Hepatocyte (in vitro differentiated cells): ENCODE data around the gene CDYL.

Experiments
- CTCF ChIP-seq: fragments of 200-600 bp; sonication (generic); IDR thresholded peaks from 2 replicates; pipeline ENCODE4 v1.5.1; 2016; ENCODE audit warnings: antibody characterized with exemption, mild to moderate bottlenecking; ENCODE audit not compliant: poor library complexity
- EZH2 ChIP-seq: fragments of 200-600 bp; sonication (generic); IDR thresholded peaks from 2 replicates; pipeline ENCODE4 v1.6.1; 2016; ENCODE audit warnings: antibody characterized with exemption, mild to moderate bottlenecking, borderline replicate concordance

GRCh38 chr6:4776131-4776492, at the start of gene CDYL:
- TF ChIP-seq CTCF (no peak), EZH2 (no peak)
